ENCODE data around the gene DRC7.

DNA sequence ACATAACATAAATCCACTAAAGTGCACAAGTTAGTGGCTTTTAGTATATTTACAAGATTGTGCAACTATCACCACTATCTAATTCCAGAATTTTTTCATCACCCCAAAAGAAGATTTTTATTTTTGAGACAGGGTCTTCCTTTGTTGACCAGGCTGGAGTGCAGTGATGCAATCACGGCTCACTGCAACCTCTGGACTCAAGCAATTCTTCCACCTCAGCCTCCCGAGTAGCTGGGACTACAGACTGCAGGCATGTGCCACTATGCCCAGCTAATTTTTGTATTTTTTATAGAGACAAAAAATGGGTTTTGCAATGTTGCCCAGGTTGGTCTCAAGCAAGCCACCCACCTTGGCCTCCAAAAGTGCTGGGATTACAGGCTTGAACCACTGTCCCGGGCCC lies 15.1 kb downstream of the DRC7 start:
- TF ChIP-seq GATA2 (IDR thresholded peaks at IDR 0.05; ENCODE audit: low read depth, low read length) (no peak), GATA3 (IDR thresholded peaks at IDR 0.05; ENCODE audit: low read depth, low read length) (no peak)

Data from SH-SY5Y (cell line).